ENCODE measurements around the gene MTERF4. TPM values are rescaled to one million over a fixed set of nuclear protein-coding genes. Genes with fewer than 3 reads are reported as not detected.

Gene MTERF4
- total RNA-seq, 2 experiments from 2014 or later, result 33.2 to 36.6 TPM

- POLR2A ChIA-PET, result interaction anchor here (1.0 to 2.4 kb wide), 3 partner anchors 8 to 19 kb away, joined by 3 to 8 read pairs (median 3); no protein-coding TSS in a partner anchor
- CTCF ChIA-PET, result no interaction called here
- intact Hi-C loops (cut with micrococcal nuclease), result no loop called here
Measured at GRCh38 chr2:241126201-241126611, 24.1 kb upstream of the MTERF4 start.

GRCh38 chr2:241125626-241126025 is 23.5 kb upstream of the MTERF4 start:
- H3K9me3 Mint-ChIP-seq, result peaks cover 3% of the 10 kb centered on the region
- H3K4me1 Mint-ChIP-seq (ENCODE audit: low read depth), result peaks cover 37% of the 10 kb centered on the region
- peaks cover 62% of the 10 kb centered on the region for H3K36me3 Mint-ChIP-seq (ENCODE audit: low read depth)
- peak overlapping the region; percentile 59 for H3K27ac Mint-ChIP-seq
- no peak overlapping the region for H3K4me3 Mint-ChIP-seq
- H3K27me3 Mint-ChIP-seq, result no peaks in the 10 kb centered on the region
- no peak for DNase-seq
- ChIA-PET POLR2A (interaction anchor here (2.4 kb wide), 1 partner anchor 11 kb away, joined by 8 read pairs; no protein-coding TSS in a partner anchor), CTCF (no interaction called here)
- no peak for ATAC-seq
- TF ChIP-seq CTCF (IDR thresholded peaks at IDR 0.05), result no peak
- intact Hi-C loops (cut with micrococcal nuclease), result no loop called here

More at GRCh38 chr2:241126201-241126611, 24.1 kb upstream of the MTERF4 start:
- Mint-ChIP-seq H3K4me1 (ENCODE audit: low read depth) (peaks cover 35% of the 10 kb centered on the region), H3K27me3 (no peaks in the 10 kb centered on the region), H3K27ac (no peak overlapping the region), H3K4me3 (no peak overlapping the region), H3K36me3 (ENCODE audit: low read depth) (peaks cover 56% of the 10 kb centered on the region), H3K9me3 (no peaks in the 10 kb centered on the region)
- ATAC-seq, result no peak
- no peak for DNase-seq
- TF ChIP-seq CTCF (IDR thresholded peaks at IDR 0.05), result no peak

- intact Hi-C loops (cut with micrococcal nuclease), result no loop called here
- no peaks in the 10 kb centered on the region for H3K27me3 Mint-ChIP-seq
- no peak for TF ChIP-seq CTCF (IDR thresholded peaks at IDR 0.05)
- peaks cover 3% of the 10 kb centered on the region for H3K9me3 Mint-ChIP-seq
- ATAC-seq (peak; percentile 43), DNase-seq (peak; percentile 45)
- ChIA-PET POLR2A (interaction anchor here (0.5 to 0.6 kb wide), 2 partner anchors 10 to 20 kb away, joined by 3 read pairs; no protein-coding TSS in a partner anchor), CTCF (interaction anchor here (1.2 to 1.6 kb wide), 3 partner anchors 9 to 13 kb away, joined by 3 to 5 read pairs (median 3); no protein-coding TSS in a partner anchor)
- peak overlapping the region; percentile 50 for H3K27ac Mint-ChIP-seq
- peaks cover 39% of the 10 kb centered on the region for H3K4me1 Mint-ChIP-seq (ENCODE audit: low read depth)
- peaks cover 61% of the 10 kb centered on the region for H3K36me3 Mint-ChIP-seq (ENCODE audit: low read depth)
- H3K4me3 Mint-ChIP-seq, result peak overlapping the region; percentile 20
Measured at GRCh38 chr2:241123816-241124536, 21.9 kb upstream of the MTERF4 start.

GRCh38 chr2:241122376-241123002 is 20.4 kb upstream of the MTERF4 start:
- peaks cover 48% of the 10 kb centered on the region for H3K36me3 Mint-ChIP-seq (ENCODE audit: low read depth)
- DNase-seq, result no peak
- ChIA-PET CTCF (no interaction called here), POLR2A (interaction anchor here (0.6 kb wide), 1 partner anchor 11 kb away, joined by 3 read pairs; no protein-coding TSS in a partner anchor)
- H3K27ac Mint-ChIP-seq, result no peak overlapping the region
- no peaks in the 10 kb centered on the region for H3K27me3 Mint-ChIP-seq
- TF ChIP-seq CTCF (IDR thresholded peaks at IDR 0.05), result no peak
- intact Hi-C loops (cut with micrococcal nuclease), result no loop called here
- no peak overlapping the region for H3K4me3 Mint-ChIP-seq
- no peak for ATAC-seq
- H3K9me3 Mint-ChIP-seq, result peaks cover 3% of the 10 kb centered on the region
- peaks cover 27% of the 10 kb centered on the region for H3K4me1 Mint-ChIP-seq (ENCODE audit: low read depth)

- Mint-ChIP-seq H3K9me3 (peaks cover 3% of the 10 kb centered on the region), H3K4me3 (no peak overlapping the region), H3K4me1 (ENCODE audit: low read depth) (peaks cover 22% of the 10 kb centered on the region), H3K27me3 (no peaks in the 10 kb centered on the region), H3K27ac (no peak overlapping the region), H3K36me3 (ENCODE audit: low read depth) (peaks cover 46% of the 10 kb centered on the region)
- ATAC-seq, result no peak
- ChIA-PET CTCF (interaction anchor here (0.7 kb wide), 1 partner anchor 762 kb away, joined by 3 read pairs; no protein-coding TSS in a partner anchor), POLR2A (no interaction called here)
- no peak for DNase-seq
- intact Hi-C loops (cut with micrococcal nuclease), result no loop called here
- no peak for TF ChIP-seq CTCF (IDR thresholded peaks at IDR 0.05)
Measured at GRCh38 chr2:241121008-241121407, 18.9 kb upstream of the MTERF4 start.

All from activated CD8-positive, alpha-beta T cell treated with anti-CD3 and anti-CD28 coated beads for 36 hours (primary cell).